BLaER1 treated with 17β-estradiol and CSF1 and Interleukin-3, amounts not matched to agents 10 nM and 100 nM (cell line): Measurements from ENCODE around the gene C14orf180.
"Not testable (repeated sequence)": the region's sequence is repeated elsewhere in the genome, so short reads cannot be mapped to it uniquely, and the experiment has no call there.

Experiments
- H3K27ac ChIP-seq, 11 experiments: shearing (Covaris generic); formaldehyde crosslinking; 2 replicates each; pipeline ENCODE4 v1.8.1; 2022
- H3K27me3 ChIP-seq, 11 experiments: shearing (Covaris generic); formaldehyde crosslinking; 2 replicates each; pipeline ENCODE4 v1.8.1; 2022
- H3K36me3 ChIP-seq, 11 experiments: shearing (Covaris generic); formaldehyde crosslinking; 2 replicates each; pipeline ENCODE4 v1.8.1; 2022
- H3K4me1 ChIP-seq, 10 experiments: shearing (Covaris generic); formaldehyde crosslinking; 2 replicates each; pipeline ENCODE4 v1.8.1; 2022
- H3K4me2 ChIP-seq, 11 experiments: shearing (Covaris generic); formaldehyde crosslinking; 2 replicates each; pipeline ENCODE4 v1.8.1; 2022
- H3K4me3 ChIP-seq, 10 experiments: shearing (Covaris generic); formaldehyde crosslinking; 2 replicates each; pipeline ENCODE4 v1.8.1; 2022
- H3K9ac ChIP-seq, 11 experiments: shearing (Covaris generic); formaldehyde crosslinking; 2 replicates each; pipeline ENCODE4 v1.8.1; 2022
- H3K9me3 ChIP-seq, 11 experiments: shearing (Covaris generic); formaldehyde crosslinking; replicated peaks in 1 of 11; 2 replicates each; pipeline ENCODE4 v1.8.1; 2022
- H4K20me1 ChIP-seq, 11 experiments: shearing (Covaris generic); formaldehyde crosslinking; 2 replicates each; pipeline ENCODE4 v1.8.1; 2022
- Cebpa-rat ChIP-seq, 11 experiments: shearing (Covaris generic); IDR thresholded peaks; 2 replicates each; pipeline ENCODE4 v1.8.1; 2022

Gene C14orf180

GRCh38 chr14:104577847-104578301, 1.7 kb upstream of the C14orf180 start:
- no peak overlapping the region for H3K4me2 ChIP-seq
- TF ChIP-seq Cebpa-rat (IDR thresholded peaks at IDR 0.05) = no peak
- no peak overlapping the region for H3K9ac ChIP-seq
- H3K27ac ChIP-seq = no peak overlapping the region
- H3K4me3 ChIP-seq = no peak overlapping the region
- no peaks in the 10 kb centered on the region for H3K9me3 ChIP-seq
- peaks cover 0 to 42% (median 36%) of the 10 kb centered on the region in 10 experiments; a peak in 16 of 20 replicates for H3K4me1 ChIP-seq
- H4K20me1 ChIP-seq = peaks cover 0 to 18% (median 0%) of the 10 kb centered on the region in 11 experiments; a peak in 3 of 22 replicates
- H3K27me3 ChIP-seq = peaks cover 0 to 12% (median 0%) of the 10 kb centered on the region in 11 experiments; a peak in 5 of 22 replicates
- H3K36me3 ChIP-seq = no peaks in the 10 kb centered on the region

- Histone ChIP-seq H3K27ac (no peak overlapping the region), H3K27me3 (peaks cover 0 to 12% (median 0%) of the 10 kb centered on the region in 11 experiments; a peak in 5 of 22 replicates), H3K4me3 (no peak overlapping the region), H3K36me3 (no peaks in the 10 kb centered on the region), H3K9ac (no peak overlapping the region), H4K20me1 (peaks cover 0 to 20% (median 0%) of the 10 kb centered on the region in 11 experiments; a peak in 4 of 22 replicates), H3K4me1 (peaks cover 0 to 42% (median 36%) of the 10 kb centered on the region in 10 experiments; a peak in 16 of 20 replicates), H3K4me2 (no peak overlapping the region), H3K9me3 (no peaks in the 10 kb centered on the region)
- TF ChIP-seq Cebpa-rat (IDR thresholded peaks at IDR 0.05) = no peak
Measured at GRCh38 chr14:104578321-104578720, 1.2 kb upstream of the C14orf180 start.

DNA sequence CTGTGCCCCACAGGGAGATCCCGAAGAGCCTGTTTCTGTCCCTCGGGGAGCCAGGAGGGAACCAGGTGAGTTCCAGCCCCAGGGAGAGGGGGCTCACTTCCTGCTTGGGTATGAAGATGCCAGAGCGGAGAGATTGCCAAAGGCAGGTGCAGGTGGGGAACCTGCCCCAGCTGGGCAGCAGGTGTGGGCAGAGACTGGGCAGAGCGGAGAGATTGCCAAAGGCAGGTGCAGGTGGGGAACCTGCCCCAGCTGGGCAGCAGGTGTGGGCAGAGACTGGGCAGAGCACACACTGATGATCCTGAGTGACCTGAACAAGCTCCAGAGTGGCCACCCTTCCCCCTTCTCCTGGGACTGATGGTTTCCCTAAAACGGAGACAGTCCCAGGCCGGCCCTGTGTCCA, 375 bp downstream of the C14orf180 start:
- not testable (repeated sequence) for H3K27ac ChIP-seq, H3K4me3 ChIP-seq, H3K9me3 ChIP-seq, H3K36me3 ChIP-seq, H3K9ac ChIP-seq
- H3K4me1 ChIP-seq = peaks cover 0 to 45% (median 36%) of the 10 kb centered on the region in 10 experiments; a peak in 16 of 20 replicates
- peaks cover 0 to 12% (median 0%) of the 10 kb centered on the region in 11 experiments; a peak in 5 of 22 replicates for H3K27me3 ChIP-seq
- peaks cover 0 to 25% (median 0%) of the 10 kb centered on the region in 11 experiments; a peak in 4 of 22 replicates for H4K20me1 ChIP-seq
- peak overlapping the region in 5 of 11 experiments; percentile 61 to 78 (median 71); a peak in 10 of 22 replicates for H3K4me2 ChIP-seq

DNA sequence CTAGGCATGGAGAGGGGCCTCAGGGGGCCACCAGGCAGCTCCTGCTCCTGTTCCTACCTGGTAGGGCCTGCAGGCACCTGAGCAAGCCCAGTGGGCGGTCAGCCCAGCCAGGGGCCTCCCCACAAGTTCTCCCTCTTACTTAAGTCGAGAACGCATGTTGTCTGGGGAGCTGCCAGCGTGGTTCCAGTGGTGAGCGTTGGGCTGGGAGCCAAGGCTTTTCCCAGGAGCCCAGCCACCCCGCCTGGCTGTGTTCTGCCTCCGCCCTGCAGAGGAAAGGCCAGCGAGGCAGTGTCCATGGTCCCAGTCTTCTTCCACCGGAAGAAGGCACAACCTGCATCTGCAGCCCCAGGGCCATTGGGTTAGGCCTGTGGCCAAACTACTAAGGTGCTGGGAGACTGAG, 1.4 kb downstream of the C14orf180 start:
- no peak overlapping the region for H3K4me3 ChIP-seq
- peak overlapping the region in 3 of 11 experiments; percentile 22 to 41 (median 31); a peak in 4 of 22 replicates for H3K9ac ChIP-seq
- no peaks in the 10 kb centered on the region for H3K9me3 ChIP-seq
- peaks cover 0 to 12% (median 0%) of the 10 kb centered on the region in 11 experiments; a peak in 5 of 22 replicates for H3K27me3 ChIP-seq
- no peak for TF ChIP-seq Cebpa-rat (IDR thresholded peaks at IDR 0.05)
- no peak overlapping the region for H3K27ac ChIP-seq
- H4K20me1 ChIP-seq = peaks cover 0 to 25% (median 0%) of the 10 kb centered on the region in 11 experiments; a peak in 4 of 22 replicates
- no peaks in the 10 kb centered on the region for H3K36me3 ChIP-seq
- H3K4me1 ChIP-seq = peaks cover 0 to 43% (median 35%) of the 10 kb centered on the region in 10 experiments; a peak in 16 of 20 replicates
- H3K4me2 ChIP-seq = peak overlapping the region in 10 of 11 experiments; percentile 13 to 78 (median 64); a peak in 19 of 22 replicates

GRCh38 chr14:104581521-104581920, 2.0 kb downstream of the C14orf180 start:
- H3K4me3 ChIP-seq = no peak overlapping the region
- H3K4me2 ChIP-seq = peak overlapping the region in 9 of 11 experiments; percentile 13 to 78 (median 66); a peak in 17 of 22 replicates
- peaks cover 0 to 38% (median 30%) of the 10 kb centered on the region in 10 experiments; a peak in 16 of 20 replicates for H3K4me1 ChIP-seq
- no peaks in the 10 kb centered on the region for H3K36me3 ChIP-seq
- H3K27me3 ChIP-seq = peaks cover 0 to 12% (median 0%) of the 10 kb centered on the region in 11 experiments; a peak in 5 of 22 replicates
- no peaks in the 10 kb centered on the region for H3K9me3 ChIP-seq
- peak overlapping the region in 2 of 11 experiments; percentile 22 to 41; a peak in 1 of 22 replicates for H3K9ac ChIP-seq
- no peak for TF ChIP-seq Cebpa-rat (IDR thresholded peaks at IDR 0.05)
- peaks cover 0 to 25% (median 0%) of the 10 kb centered on the region in 11 experiments; a peak in 5 of 22 replicates for H4K20me1 ChIP-seq
- H3K27ac ChIP-seq = no peak overlapping the region

GRCh38 chr14:104582005-104582404, 2.4 kb downstream of the C14orf180 start:
- Histone ChIP-seq H3K9me3 (no peaks in the 10 kb centered on the region), H3K27me3 (peaks cover 0 to 12% (median 0%) of the 10 kb centered on the region in 11 experiments; a peak in 5 of 22 replicates), H3K36me3 (no peaks in the 10 kb centered on the region), H3K4me1 (peaks cover 0 to 36% (median 26%) of the 10 kb centered on the region in 10 experiments; a peak in 16 of 20 replicates), H3K9ac (no peak overlapping the region), H3K27ac (no peak overlapping the region), H3K4me3 (no peak overlapping the region), H4K20me1 (peaks cover 0 to 25% (median 0%) of the 10 kb centered on the region in 11 experiments; a peak in 5 of 22 replicates), H3K4me2 (peak overlapping the region in 7 of 11 experiments; percentile 41 to 78 (median 70); a peak in 12 of 22 replicates)
- TF ChIP-seq Cebpa-rat (IDR thresholded peaks at IDR 0.05) = no peak

DNA sequence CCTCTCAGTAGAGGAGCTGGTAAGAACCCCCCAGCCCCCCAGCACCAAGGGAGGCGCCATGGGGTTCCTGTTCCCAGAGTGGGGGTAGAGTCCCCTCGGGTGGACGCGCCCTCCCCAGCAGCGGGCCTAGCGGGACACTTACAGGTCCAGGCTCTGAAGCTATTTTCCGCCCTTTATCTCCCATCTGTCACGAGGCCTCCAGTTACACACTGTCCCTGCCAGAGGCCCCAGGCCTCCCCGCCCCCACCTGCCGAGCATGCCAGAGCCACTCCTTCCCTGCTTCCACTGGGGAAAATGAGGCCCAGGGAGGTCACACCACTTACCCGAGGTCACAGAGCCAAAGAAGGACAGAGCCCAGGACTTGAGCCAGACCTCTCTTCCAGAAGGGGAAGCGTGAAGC, 3.1 kb downstream of the C14orf180 start:
- H3K4me3 ChIP-seq = no peak overlapping the region
- peaks cover 0 to 12% (median 0%) of the 10 kb centered on the region in 11 experiments; a peak in 5 of 22 replicates for H3K27me3 ChIP-seq
- H3K27ac ChIP-seq = no peak overlapping the region
- H3K4me1 ChIP-seq = peaks cover 0 to 43% (median 31%) of the 10 kb centered on the region in 10 experiments; a peak in 17 of 20 replicates
- peak overlapping the region in 1 of 11 experiments; percentile 72; a peak in 2 of 22 replicates for H3K4me2 ChIP-seq
- TF ChIP-seq Cebpa-rat (IDR thresholded peaks at IDR 0.05) = no peak
- peaks cover 0 to 29% (median 0%) of the 10 kb centered on the region in 11 experiments; a peak in 5 of 22 replicates for H4K20me1 ChIP-seq
- H3K9me3 ChIP-seq = no peaks in the 10 kb centered on the region
- no peaks in the 10 kb centered on the region for H3K36me3 ChIP-seq
- H3K9ac ChIP-seq = no peak overlapping the region

DNA sequence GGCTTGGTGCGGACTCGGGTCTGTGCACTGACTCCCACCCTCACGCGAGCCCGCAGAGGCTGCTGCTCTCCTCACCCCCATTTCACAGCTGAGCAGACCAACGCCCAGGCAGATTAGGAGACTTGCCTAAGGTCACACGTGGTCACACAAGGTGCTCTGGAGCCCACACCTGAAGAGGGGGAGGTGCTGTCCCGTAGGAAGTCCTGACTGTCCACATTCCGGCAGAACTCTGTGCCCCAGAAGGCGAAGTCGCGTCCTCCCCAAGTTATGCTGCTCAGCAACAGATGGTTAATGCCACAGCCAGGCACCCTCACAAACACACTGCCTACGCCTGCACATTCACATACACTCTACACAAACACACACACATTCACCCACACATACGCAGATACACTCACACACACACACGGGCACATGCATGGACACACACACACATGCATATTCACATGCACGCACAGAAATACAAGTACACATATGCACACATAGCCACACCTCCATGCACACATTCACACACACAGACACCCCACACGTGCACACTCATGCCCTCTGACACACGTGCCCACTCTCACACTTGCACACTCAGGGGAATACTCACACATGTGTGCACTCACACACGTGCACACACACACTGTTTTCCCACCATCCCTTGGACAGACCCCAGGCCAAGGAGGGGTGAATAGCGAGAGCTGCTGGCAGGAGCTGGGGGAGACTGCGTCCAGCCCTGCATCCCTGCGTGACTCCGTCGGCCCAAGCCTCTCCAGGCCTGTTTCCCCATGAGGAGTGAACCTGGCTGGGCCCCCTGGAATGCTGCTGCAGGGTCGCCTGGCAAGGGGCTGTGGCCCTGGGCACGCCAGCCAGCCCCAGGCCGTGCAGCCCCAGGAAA, 4.1 kb downstream of the C14orf180 start:
- H3K9me3 ChIP-seq = no peaks in the 10 kb centered on the region
- peaks cover 0 to 50% (median 35%) of the 10 kb centered on the region in 10 experiments; a peak in 17 of 20 replicates for H3K4me1 ChIP-seq
- H3K36me3 ChIP-seq = no peaks in the 10 kb centered on the region
- peaks cover 0 to 39% (median 0%) of the 10 kb centered on the region in 11 experiments; a peak in 5 of 22 replicates for H4K20me1 ChIP-seq
- H3K4me2 ChIP-seq = no peak overlapping the region
- H3K27ac ChIP-seq = no peak overlapping the region
- H3K9ac ChIP-seq = no peak overlapping the region
- H3K4me3 ChIP-seq = no peak overlapping the region
- H3K27me3 ChIP-seq = peaks cover 0 to 12% (median 0%) of the 10 kb centered on the region in 11 experiments; a peak in 5 of 22 replicates
- no peak for TF ChIP-seq Cebpa-rat (IDR thresholded peaks at IDR 0.05)
